Measurements from ENCODE around the gene PDLIM4.

PDLIM4 gene

DNA sequence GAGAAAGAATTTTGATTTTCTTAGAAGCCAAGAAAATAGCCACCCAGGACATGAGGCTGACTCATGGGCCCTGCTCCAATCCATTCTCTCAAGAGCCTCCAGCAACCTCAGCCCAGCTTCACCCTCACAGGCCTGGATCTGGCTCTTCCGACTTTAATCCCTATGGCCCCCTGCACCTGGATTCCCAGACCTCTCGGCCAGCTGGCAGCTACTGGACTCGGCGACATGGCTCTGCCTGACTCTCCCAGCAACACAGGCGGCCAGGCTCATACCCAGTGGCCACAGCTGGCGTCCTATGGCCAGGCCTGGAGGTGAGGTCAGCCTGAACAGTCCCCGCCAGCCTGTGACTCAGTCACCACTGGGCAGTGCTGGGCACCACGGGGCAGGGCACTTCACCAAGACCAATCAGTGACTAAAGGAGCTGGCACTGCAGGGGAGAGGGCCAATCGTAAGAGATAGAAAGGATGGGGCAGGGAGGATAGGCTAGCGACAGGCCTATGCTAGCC lies 6.2 kb upstream of the PDLIM4 start:
- no peak overlapping the region for H3K4me3 ChIP-seq (ENCODE audit: low read depth, low read length)

DNA sequence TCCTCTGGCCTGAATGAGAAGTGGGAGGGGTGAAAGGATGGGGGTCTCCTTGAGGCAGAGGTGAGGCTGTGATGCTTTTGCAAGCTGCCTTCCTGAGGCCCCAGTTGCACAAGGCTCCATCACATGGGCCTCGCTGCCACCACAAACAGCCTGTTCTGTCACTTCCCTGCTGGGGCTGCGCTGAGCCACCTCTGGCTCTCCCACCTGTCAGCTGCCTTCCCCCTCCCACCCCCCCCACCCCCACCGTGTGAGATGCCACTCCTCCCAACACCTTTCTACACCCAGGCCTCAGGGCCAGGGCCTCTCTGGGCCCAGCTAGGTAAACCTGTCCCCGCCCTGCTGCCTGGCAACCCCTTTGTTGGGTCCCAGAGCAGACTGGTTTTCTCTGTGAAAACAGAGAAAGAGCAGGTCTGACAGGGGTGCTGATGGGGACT lies 4.5 kb upstream of the PDLIM4 start:
- no peak overlapping the region for H3K4me3 ChIP-seq (ENCODE audit: low read depth, low read length)

GRCh38 chr5:132253452-132254320 lies 3.8 kb upstream of the PDLIM4 start:
- H3K4me3 ChIP-seq (ENCODE audit: low read depth, low read length): no peak overlapping the region

- H3K4me3 ChIP-seq (ENCODE audit: low read depth, low read length): no peak overlapping the region
These were observed 3.0 kb upstream of the PDLIM4 start for GRCh38 chr5:132254321-132254977.

DNA sequence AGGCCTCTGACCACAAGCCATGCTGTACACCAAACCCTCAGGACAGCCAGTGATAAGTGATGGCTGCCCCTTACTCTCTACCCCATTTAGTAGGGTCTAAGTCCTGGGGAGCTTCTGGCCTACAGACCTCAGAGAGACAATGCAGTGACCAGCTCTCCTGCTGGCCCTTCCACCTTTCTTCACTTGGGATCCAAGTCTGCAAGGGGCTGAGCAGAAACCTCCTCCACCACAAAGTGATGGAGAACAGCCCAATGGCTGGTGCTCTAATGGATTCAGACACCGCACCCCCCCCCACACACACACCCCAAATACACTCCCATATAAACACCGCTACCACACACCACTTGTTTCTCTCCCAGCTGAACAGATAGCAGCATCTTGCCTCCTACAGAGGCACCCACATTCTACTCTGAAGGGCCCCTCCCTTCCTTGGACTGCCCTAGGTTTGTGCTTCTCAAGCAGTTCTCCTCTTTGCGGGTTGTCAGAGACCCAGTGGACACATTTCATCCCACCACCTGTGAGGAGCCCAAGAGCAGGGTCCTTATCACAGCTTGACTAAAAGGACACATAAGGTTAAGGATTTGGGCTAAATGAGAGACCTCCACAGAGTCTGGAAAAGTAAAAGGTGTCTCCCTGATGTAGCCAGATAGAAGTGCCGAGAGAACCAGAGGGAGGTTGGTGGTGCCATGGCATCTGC lies 1.3 kb upstream of the PDLIM4 start:
- no peak overlapping the region for H3K4me3 ChIP-seq (ENCODE audit: low read depth, low read length)

- peak overlapping the region; percentile 41 for H3K4me3 ChIP-seq (ENCODE audit: low read depth, low read length)
These were observed 739 bp upstream of the PDLIM4 start for GRCh38 chr5:132256783-132257130.

GRCh38 chr5:132258102-132259068 lies 889 bp downstream of the PDLIM4 start:
- H3K4me3 ChIP-seq (ENCODE audit: low read depth, low read length): no peak overlapping the region

GRCh38 chr5:132259069-132259851 lies 1.8 kb downstream of the PDLIM4 start:
- H3K4me3 ChIP-seq (ENCODE audit: low read depth, low read length): no peak overlapping the region

GRCh38 chr5:132260051-132260450 lies 2.6 kb downstream of the PDLIM4 start:
- H3K4me3 ChIP-seq (ENCODE audit: low read depth, low read length): no peak overlapping the region

DNA sequence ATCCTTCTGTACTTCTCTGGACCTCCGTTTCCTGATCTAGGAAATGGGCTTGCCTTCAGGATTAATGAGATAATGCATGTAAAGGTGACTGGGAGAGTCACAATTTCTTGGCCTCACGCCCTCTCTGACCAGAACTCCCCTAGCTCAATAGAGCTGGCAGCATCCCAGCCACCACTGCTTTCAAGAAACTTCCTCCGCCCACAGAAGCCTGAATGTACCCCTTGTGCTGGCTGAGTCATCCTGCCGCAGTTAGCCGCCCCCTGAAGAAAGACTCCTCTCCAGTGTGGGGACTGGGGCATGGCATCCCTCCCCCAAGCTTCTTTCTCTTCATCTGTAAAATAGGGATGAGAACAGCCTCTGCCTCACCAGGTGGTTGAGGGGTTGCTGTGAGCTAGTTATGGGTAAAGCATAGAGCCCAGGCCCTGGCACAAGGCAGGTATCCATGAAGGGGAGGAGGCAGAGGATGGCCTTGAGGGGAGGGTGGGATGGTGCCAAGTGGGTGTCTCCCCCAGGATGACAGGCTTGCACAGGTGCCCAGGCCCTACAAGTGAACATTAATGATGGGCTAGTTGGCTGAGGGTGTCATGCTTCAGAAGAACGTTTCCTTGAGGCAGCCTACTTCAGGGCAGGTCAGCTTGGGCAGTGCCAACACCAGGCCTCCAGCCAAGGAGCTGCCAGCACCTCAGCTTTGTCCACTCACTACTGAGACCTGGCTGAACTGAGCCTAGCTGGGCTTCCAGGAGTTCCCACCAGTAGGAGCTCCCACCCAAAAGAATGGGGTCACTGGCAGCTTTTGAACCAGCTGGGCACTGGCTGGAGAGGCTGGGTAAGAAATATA lies 3.4 kb downstream of the PDLIM4 start:
- H3K4me3 ChIP-seq (ENCODE audit: low read depth, low read length): no peak overlapping the region

- H3K4me3 ChIP-seq (ENCODE audit: low read depth, low read length): no peak overlapping the region
These were observed 4.7 kb downstream of the PDLIM4 start for GRCh38 chr5:132261881-132262845.

DNA sequence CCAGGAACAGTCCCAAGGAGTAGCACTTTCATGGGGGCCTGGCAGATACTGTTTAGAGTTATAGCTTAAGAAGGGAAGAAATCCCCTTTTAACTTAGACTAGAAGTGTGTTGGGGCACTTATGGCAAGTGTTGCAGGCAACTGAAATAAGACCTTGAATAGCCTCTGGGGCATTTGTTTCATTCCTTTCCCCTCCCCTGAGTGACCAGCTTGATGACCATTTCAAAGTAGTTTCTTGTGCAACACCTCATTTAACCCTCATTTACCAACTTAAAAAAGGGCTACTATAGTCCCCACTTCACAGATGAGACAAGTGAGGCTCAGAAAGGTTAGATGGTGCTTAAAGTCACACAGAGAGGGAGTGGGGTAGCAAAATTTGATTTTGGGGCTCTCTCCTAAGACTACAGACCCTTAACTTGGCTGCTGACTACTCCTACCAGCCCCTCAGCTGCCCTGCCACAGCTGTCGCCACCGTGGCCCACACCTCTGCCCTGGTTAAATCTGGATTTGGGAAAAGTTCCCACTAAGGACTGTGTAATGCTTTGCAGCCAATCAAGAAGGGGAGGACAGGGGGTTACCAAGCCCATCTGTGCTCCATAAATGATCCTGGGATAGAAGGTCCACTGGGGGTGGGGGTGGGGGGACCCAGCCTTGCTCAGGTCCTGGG lies 5.5 kb downstream of the PDLIM4 start:
- no peak overlapping the region for H3K4me3 ChIP-seq (ENCODE audit: low read depth, low read length)

- no peak overlapping the region for H3K4me3 ChIP-seq (ENCODE audit: low read depth, low read length)
These were observed 6.2 kb downstream of the PDLIM4 start for GRCh38 chr5:132263548-132264261.

DNA sequence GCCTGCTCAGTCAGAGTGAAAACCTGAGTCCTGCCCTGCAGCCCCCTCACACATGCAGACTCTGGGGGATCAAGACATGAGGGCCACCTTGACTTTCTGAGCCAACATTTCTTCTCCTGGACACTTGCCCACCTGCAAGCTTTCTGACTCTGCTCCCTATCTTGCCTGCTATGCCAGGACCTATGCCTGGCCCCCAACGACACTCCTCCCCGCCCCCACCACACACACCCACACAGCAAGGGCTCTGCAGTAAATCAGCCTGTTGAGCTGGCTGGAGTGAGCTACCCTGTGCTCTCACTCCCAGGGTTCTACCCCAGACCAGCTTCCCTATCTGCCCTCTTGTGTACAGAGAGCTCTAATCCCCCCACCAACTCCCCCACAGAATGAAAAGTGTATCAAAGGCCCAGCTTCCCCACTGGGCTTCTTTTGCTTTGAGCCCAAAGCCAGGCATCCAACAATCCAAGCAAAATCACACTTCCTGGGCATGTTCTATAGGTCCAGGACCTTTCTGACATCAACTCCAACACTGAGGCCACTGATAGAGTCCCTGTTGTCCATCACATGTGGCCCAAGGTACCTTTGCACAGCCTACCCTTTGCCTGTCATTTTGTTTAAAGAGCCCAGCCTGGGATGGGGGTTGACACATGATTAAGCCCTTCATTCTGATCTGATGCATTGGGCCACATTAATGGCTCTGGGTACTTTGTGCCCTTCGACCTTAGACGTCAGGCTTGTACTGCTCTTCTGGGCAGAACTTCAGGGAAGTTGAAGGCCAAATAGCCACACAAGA lies 7.2 kb downstream of the PDLIM4 start:
- H3K4me3 ChIP-seq (ENCODE audit: low read depth, low read length): no peak overlapping the region

DNA sequence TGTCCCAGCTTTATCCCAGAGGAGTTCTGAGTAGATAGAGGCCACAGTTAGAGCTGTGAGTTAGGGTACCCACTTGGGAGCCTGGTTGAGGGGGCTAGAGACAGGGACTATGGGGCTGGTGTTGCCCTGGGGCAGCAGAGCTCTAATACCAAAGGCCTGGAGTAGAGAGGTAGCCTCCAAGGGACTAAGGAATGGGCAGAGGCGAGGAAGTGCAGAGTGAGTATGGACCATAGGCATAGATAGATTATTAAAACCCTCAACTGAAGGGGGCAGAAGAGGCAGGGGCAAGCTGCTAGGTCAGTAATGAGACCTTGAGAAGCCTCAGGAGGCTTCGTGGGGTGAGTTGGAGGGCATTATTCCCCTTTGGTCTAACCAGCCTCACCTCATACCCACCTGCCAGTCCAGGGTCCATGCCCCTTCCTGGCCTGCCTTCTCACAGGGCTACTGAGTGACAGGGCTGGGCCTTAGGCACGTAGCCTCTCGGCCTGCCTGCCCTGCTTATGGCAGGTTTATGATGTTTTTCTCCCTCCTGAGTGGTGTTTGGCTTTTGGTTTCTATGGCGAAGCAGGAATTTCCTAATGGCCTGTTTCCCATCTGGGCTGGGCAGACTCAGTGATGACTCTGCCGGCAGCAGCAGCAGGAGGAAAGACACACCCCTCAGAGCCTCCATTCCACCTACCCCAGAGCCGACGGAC lies 8.0 kb downstream of the PDLIM4 start:
- H3K4me3 ChIP-seq (ENCODE audit: low read depth, low read length): no peak overlapping the region

All from iPS-11a (cell line).